CD4-positive, alpha-beta T cell treated with Interleukin-15 for 4 hours (primary cell): ENCODE results near the gene OR2V1.
"Not testable (repeated sequence)": the region's sequence is repeated elsewhere in the genome, so short reads cannot be mapped to it uniquely, and the experiment has no call there.

Experiments
- DNase-seq: peaks from one replicate; pipeline ENCODE4 v3.0.0-alpha.2; 2020; ENCODE audit warnings: low spot score

OR2V1 gene

GRCh38 chr5:181101930-181102674 is 28.9 kb downstream of the OR2V1 start:
- not testable (repeated sequence) for DNase-seq

- not testable (repeated sequence) for DNase-seq
Measured at GRCh38 chr5:181101030-181101641, 29.8 kb downstream of the OR2V1 start.

- no peak for DNase-seq
Measured at GRCh38 chr5:181100121-181100875, 30.7 kb downstream of the OR2V1 start.

GRCh38 chr5:181099602-181100086 is 31.3 kb downstream of the OR2V1 start:
- DNase-seq: no peak

- no peak for DNase-seq
Measured at GRCh38 chr5:181098762-181099601, 32.0 kb downstream of the OR2V1 start.

- not testable (repeated sequence) for DNase-seq
Measured at GRCh38 chr5:181097759-181098491, 33.0 kb downstream of the OR2V1 start.

GRCh38 chr5:181097383-181097753 is 33.6 kb downstream of the OR2V1 start:
- DNase-seq: not testable (repeated sequence)

GRCh38 chr5:181096721-181097382 is 34.1 kb downstream of the OR2V1 start:
- not testable (repeated sequence) for DNase-seq

GRCh38 chr5:181095162-181095561 is 35.8 kb downstream of the OR2V1 start:
- DNase-seq: not testable (repeated sequence)

- DNase-seq: no peak
Measured at GRCh38 chr5:181092428-181092827, 38.5 kb downstream of the OR2V1 start.

- DNase-seq: no peak
Measured at GRCh38 chr5:181088289-181088688, 42.7 kb downstream of the OR2V1 start.

GRCh38 chr5:181087309-181087708 is 43.7 kb downstream of the OR2V1 start:
- DNase-seq: no peak

GRCh38 chr5:181086884-181087205 is 44.1 kb downstream of the OR2V1 start:
- DNase-seq: no peak

GRCh38 chr5:181086026-181086883 is 44.7 kb downstream of the OR2V1 start:
- DNase-seq: no peak

- DNase-seq: no peak
Measured at GRCh38 chr5:181084621-181085195, 46.3 kb downstream of the OR2V1 start.

GRCh38 chr5:181081989-181082388 is 49.0 kb downstream of the OR2V1 start:
- no peak for DNase-seq

- no peak for DNase-seq
Measured at GRCh38 chr5:181076920-181077319, 54.0 kb downstream of the OR2V1 start.
